HL-60 (cell line): ENCODE data around the gene DMD.

Experiments
- DNase-seq, 2 experiments: peaks; one replicate each; pipeline ENCODE4 v3.0.0-alpha.2; 2010 to 2020; ENCODE audit warnings: low read depth in 1 of 2, low spot score in 1 of 2
- H3K27ac ChIP-seq: fragments of 250-450 bp; sonication (Bioruptor Pico); replicated peaks from 2 replicates; pipeline ENCODE4 v1.5.1; 2020; ENCODE audit warnings: mild to moderate bottlenecking, moderate library complexity
- H3K27me3 ChIP-seq: fragments of 250-450 bp; sonication (Bioruptor Pico); 2 replicates; pipeline ENCODE4 v1.5.1; 2021; ENCODE audit warnings: mild to moderate bottlenecking, moderate library complexity; ENCODE audit not compliant: insufficient read depth, poor library complexity, severe bottlenecking
- H3K4me3 ChIP-seq: replicated peaks from 2 replicates; pipeline ENCODE4 v1.5.1; 2011; ENCODE audit warnings: mild to moderate bottlenecking, control low read depth, low read length; ENCODE audit not compliant: insufficient read depth
- CTCF ChIP-seq: IDR thresholded peaks from one replicate; pipeline ENCODE4 v1.5.1; 2011; ENCODE audit warnings: low read length, control low read depth, inconsistent platforms; ENCODE audit not compliant: insufficient read depth
- GABPA ChIP-seq: IDR thresholded peaks from 2 replicates; pipeline ENCODE4 v1.6.1; 2012; ENCODE audit warnings: low read depth
- POLR2AphosphoS5 ChIP-seq: IDR thresholded peaks from 2 replicates; pipeline ENCODE4 v1.6.1; 2012; ENCODE audit warnings: low read depth
- SPI1 ChIP-seq: IDR thresholded peaks from 2 replicates; pipeline ENCODE4 v1.6.1; 2012; ENCODE audit warnings: low read depth, mild to moderate bottlenecking, borderline replicate concordance
- TF ChIP-seq, protein P1 (sequence below): IDR thresholded peaks from 2 replicates; pipeline ENCODE4 v1.6.1; 2012; ENCODE audit warnings: low read depth; ENCODE audit not compliant: insufficient replicate concordance

Gene DMD

GRCh38 chrX:31547416-31547815 lies 1663.9 kb downstream of the DMD start:
- no peak for TF ChIP-seq POLR2AphosphoS5
- TF ChIP-seq, protein P1, sequence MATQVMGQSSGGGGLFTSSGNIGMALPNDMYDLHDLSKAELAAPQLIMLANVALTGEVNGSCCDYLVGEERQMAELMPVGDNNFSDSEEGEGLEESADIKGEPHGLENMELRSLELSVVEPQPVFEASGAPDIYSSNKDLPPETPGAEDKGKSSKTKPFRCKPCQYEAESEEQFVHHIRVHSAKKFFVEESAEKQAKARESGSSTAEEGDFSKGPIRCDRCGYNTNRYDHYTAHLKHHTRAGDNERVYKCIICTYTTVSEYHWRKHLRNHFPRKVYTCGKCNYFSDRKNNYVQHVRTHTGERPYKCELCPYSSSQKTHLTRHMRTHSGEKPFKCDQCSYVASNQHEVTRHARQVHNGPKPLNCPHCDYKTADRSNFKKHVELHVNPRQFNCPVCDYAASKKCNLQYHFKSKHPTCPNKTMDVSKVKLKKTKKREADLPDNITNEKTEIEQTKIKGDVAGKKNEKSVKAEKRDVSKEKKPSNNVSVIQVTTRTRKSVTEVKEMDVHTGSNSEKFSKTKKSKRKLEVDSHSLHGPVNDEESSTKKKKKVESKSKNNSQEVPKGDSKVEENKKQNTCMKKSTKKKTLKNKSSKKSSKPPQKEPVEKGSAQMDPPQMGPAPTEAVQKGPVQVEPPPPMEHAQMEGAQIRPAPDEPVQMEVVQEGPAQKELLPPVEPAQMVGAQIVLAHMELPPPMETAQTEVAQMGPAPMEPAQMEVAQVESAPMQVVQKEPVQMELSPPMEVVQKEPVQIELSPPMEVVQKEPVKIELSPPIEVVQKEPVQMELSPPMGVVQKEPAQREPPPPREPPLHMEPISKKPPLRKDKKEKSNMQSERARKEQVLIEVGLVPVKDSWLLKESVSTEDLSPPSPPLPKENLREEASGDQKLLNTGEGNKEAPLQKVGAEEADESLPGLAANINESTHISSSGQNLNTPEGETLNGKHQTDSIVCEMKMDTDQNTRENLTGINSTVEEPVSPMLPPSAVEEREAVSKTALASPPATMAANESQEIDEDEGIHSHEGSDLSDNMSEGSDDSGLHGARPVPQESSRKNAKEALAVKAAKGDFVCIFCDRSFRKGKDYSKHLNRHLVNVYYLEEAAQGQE: no peak
- TF ChIP-seq SPI1: no peak
- no peak for TF ChIP-seq GABPA
- TF ChIP-seq CTCF: no peak
- no peaks in the 10 kb centered on the region for H3K27me3 ChIP-seq
- H3K27ac ChIP-seq: no peak overlapping the region
- no peak overlapping the region for H3K4me3 ChIP-seq
- DNase-seq: no peak

- H3K4me3 ChIP-seq: no peak overlapping the region
- DNase-seq: no peak
Measured at GRCh38 chrX:31546126-31546525, 1665.2 kb downstream of the DMD start.

GRCh38 chrX:31545726-31546125 lies 1665.6 kb downstream of the DMD start:
- Histone ChIP-seq H3K4me3 (no peak overlapping the region), H3K27me3 (no peaks in the 10 kb centered on the region), H3K27ac (no peak overlapping the region)
- TF ChIP-seq POLR2AphosphoS5: no peak
- no peak for TF ChIP-seq CTCF
- TF ChIP-seq, protein P1: no peak
- TF ChIP-seq SPI1: no peak
- no peak for DNase-seq

More at GRCh38 chrX:31546126-31546525, 1665.2 kb downstream of the DMD start:
- TF ChIP-seq CTCF (no peak), POLR2AphosphoS5 (no peak)
- H3K27me3 ChIP-seq: no peaks in the 10 kb centered on the region
- no peak overlapping the region for H3K27ac ChIP-seq

DNA sequence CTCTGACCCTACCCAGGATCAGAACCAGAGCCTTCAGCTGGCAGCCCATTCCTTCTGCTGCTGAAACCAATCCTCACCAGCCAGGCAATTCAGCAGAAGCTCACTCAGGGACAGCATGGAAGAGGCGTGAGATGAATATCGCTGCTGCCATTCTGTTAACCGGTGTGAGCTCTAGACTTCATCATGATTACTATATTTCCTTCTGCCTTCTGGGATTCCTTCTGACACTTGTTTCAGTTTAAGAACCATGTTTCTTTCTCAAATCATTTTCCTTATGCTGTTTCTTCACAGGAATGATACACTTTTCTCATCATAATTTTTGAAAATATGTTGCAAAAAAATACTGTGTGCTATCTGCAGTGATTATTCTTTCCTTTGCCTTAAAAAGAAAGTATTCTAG lies 1666.2 kb downstream of the DMD start:
- TF ChIP-seq, protein P1: no peak
- TF ChIP-seq CTCF: no peak
- no peak for TF ChIP-seq SPI1
- no peak for TF ChIP-seq GABPA
- TF ChIP-seq POLR2AphosphoS5: no peak
- no peak overlapping the region for H3K4me3 ChIP-seq
- H3K27ac ChIP-seq: no peak overlapping the region
- no peak for DNase-seq
- H3K27me3 ChIP-seq: no peaks in the 10 kb centered on the region
